NCI-H146 (cell line): ENCODE data around the gene TGIF2LY.
"Not testable (repeated sequence)": the region's sequence is repeated elsewhere in the genome, so short reads cannot be mapped to it uniquely, and the experiment has no call there.

ENCODE experiments used
- DNase-seq: peaks from one replicate; lab custom pipeline; 2025; lab: John Stamatoyannopoulos, UW

Gene TGIF2LY

DNA sequence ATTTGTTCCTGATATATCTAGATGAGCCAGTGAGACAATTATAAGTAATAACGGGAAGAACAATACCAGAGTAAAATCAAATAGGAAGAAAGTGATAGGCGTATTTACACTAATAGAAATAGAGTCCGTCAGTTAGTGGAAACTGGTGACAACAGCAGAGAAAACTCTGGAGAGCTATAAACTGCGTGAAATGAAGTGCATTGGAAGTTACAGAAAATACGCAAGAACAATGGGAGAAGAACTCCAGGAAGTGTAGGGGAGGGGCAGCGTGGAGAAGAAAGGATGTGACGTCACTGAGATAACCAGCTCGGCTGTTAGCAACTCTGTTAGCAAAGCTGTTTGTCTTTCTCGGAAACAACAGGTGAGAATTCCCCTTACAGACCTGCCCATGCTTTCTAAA, at the start of gene TGIF2LY:
TGIF2LY (plus strand) TSS at position 301 of the 400 bp plus-strand sequence. CDS start 178 bp downstream, outside the sequence.
- not testable (repeated sequence) for DNase-seq
